ENCODE results near the gene NEK4. TPM values are rescaled to one million over a fixed set of nuclear protein-coding genes. Genes with fewer than 3 reads are reported as not detected.

The NEK4 gene
- total and polyA plus RNA-seq, 4 donors, result 5.4 to 28.7 (median 15.4) TPM

GRCh38 chr3:52786330-52787215 lies 15.8 kb upstream of the NEK4 start:
- DNase-seq (ENCODE audit: low spot score), result no peak
- 67% methylated on average over 19 of the region's 19 CpGs for WGBS
- TF ChIP-seq ZBTB33 (IDR thresholded peaks at IDR 0.05), result no peak
- TF ChIP-seq, protein P1, sequence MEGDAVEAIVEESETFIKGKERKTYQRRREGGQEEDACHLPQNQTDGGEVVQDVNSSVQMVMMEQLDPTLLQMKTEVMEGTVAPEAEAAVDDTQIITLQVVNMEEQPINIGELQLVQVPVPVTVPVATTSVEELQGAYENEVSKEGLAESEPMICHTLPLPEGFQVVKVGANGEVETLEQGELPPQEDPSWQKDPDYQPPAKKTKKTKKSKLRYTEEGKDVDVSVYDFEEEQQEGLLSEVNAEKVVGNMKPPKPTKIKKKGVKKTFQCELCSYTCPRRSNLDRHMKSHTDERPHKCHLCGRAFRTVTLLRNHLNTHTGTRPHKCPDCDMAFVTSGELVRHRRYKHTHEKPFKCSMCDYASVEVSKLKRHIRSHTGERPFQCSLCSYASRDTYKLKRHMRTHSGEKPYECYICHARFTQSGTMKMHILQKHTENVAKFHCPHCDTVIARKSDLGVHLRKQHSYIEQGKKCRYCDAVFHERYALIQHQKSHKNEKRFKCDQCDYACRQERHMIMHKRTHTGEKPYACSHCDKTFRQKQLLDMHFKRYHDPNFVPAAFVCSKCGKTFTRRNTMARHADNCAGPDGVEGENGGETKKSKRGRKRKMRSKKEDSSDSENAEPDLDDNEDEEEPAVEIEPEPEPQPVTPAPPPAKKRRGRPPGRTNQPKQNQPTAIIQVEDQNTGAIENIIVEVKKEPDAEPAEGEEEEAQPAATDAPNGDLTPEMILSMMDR (IDR thresholded peaks at IDR 0.05; ENCODE audit: low read depth, low read length, missing input control), result no peak
- TF ChIP-seq, protein P2, sequence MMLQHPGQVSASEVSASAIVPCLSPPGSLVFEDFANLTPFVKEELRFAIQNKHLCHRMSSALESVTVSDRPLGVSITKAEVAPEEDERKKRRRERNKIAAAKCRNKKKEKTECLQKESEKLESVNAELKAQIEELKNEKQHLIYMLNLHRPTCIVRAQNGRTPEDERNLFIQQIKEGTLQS (IDR thresholded peaks at IDR 0.05), result no peak
- TF ChIP-seq YY1 (IDR thresholded peaks at IDR 0.05), result no peak
- no peak for TF ChIP-seq HNF4G (IDR thresholded peaks at IDR 0.05)
- TF ChIP-seq JUND (IDR thresholded peaks at IDR 0.05), result no peak
- TF ChIP-seq, protein P3, sequence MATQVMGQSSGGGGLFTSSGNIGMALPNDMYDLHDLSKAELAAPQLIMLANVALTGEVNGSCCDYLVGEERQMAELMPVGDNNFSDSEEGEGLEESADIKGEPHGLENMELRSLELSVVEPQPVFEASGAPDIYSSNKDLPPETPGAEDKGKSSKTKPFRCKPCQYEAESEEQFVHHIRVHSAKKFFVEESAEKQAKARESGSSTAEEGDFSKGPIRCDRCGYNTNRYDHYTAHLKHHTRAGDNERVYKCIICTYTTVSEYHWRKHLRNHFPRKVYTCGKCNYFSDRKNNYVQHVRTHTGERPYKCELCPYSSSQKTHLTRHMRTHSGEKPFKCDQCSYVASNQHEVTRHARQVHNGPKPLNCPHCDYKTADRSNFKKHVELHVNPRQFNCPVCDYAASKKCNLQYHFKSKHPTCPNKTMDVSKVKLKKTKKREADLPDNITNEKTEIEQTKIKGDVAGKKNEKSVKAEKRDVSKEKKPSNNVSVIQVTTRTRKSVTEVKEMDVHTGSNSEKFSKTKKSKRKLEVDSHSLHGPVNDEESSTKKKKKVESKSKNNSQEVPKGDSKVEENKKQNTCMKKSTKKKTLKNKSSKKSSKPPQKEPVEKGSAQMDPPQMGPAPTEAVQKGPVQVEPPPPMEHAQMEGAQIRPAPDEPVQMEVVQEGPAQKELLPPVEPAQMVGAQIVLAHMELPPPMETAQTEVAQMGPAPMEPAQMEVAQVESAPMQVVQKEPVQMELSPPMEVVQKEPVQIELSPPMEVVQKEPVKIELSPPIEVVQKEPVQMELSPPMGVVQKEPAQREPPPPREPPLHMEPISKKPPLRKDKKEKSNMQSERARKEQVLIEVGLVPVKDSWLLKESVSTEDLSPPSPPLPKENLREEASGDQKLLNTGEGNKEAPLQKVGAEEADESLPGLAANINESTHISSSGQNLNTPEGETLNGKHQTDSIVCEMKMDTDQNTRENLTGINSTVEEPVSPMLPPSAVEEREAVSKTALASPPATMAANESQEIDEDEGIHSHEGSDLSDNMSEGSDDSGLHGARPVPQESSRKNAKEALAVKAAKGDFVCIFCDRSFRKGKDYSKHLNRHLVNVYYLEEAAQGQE (IDR thresholded peaks at IDR 0.05), result peak; percentile 39
- no peak for TF ChIP-seq RAD21 (IDR thresholded peaks at IDR 0.05)
- no peak for TF ChIP-seq NR2F2 (IDR thresholded peaks at IDR 0.05)
- TF ChIP-seq GABPA (IDR thresholded peaks at IDR 0.05 in 1 of 2, conservative IDR thresholded peaks at IDR 0.05 in 1 of 2), result no peak
- peak; percentile 36 for TF ChIP-seq MAX (IDR thresholded peaks at IDR 0.05)
- TF ChIP-seq SP1 (IDR thresholded peaks at IDR 0.05), result no peak
- no peak for TF ChIP-seq TAF1 (conservative IDR thresholded peaks at IDR 0.05)
- peak; percentile 74 for TF ChIP-seq FOXA2 (IDR thresholded peaks at IDR 0.05)
- TF ChIP-seq FOXA1 (IDR thresholded peaks at IDR 0.05), result peak; percentile 73
- peak; percentile 24 to 83 for TF ChIP-seq RXRA (IDR thresholded peaks at IDR 0.05)
- TF ChIP-seq HNF4A (conservative IDR thresholded peaks at IDR 0.05), result peak; percentile 12 to 67

More at GRCh38 chr3:52786330-52787215, 15.8 kb upstream of the NEK4 start:
- no peaks in the 10 kb centered on the region for H3K27me3 ChIP-seq (ENCODE audit: control insufficient read depth in 4 of 4, insufficient read depth in 4 of 4, low read length in 3 of 4)
- no peaks in the 10 kb centered on the region for H3K9me3 ChIP-seq (ENCODE audit: control insufficient read depth in 4 of 4, low read length in 3 of 4)
- H3K4me3 ChIP-seq (ENCODE audit: low read depth in 1 of 3, low read length in 3 of 3), result no peak overlapping the region
- H3K36me3 ChIP-seq (ENCODE audit: control insufficient read depth in 4 of 4, insufficient read depth in 3 of 4, low read depth in 1 of 4, low read length in 3 of 4), result peaks cover 13 to 64% (median 43%) of the 10 kb centered on the region in 4 donors
- H3K9ac ChIP-seq (ENCODE audit: low read depth in 1 of 2, low read length in 2 of 2), result no peak overlapping the region
- H3K4me1 ChIP-seq (ENCODE audit: control insufficient read depth in 4 of 4, insufficient read depth in 4 of 4, low read length in 3 of 4), result peaks cover 15 to 95% (median 79%) of the 10 kb centered on the region in 4 donors
- peak overlapping the region; percentile 36 to 59 for H3K27ac ChIP-seq (ENCODE audit: low read depth in 1 of 2, low read length in 2 of 2)
